Caco-2 (cell line): ENCODE data around the gene TLCD1. TPM values are rescaled to one million over a fixed set of nuclear protein-coding genes. Genes with fewer than 3 reads are reported as not detected.
A peak's percentile ranks its signal among the peaks of the same experiment; 100 is the strongest.

ENCODE experiments used
- BruUV-seq: library from RNA; stranded (reverse); fragments of 400-500 nt; replicated peaks from 2 replicates; lab custom pipeline; 2021; lab: Mats Ljungman, UMichigan
- CTCF ChIA-PET: fragments of 300-600 bp; sonication (Branson Sonifier 250); formaldehyde crosslinking; loops from one replicate; lab custom pipeline; 2022; ENCODE audit warnings: antibody characterized with exemption; lab: Charles Lee
- POLR2A ChIA-PET: fragments of 300-600 bp; sonication (Branson Sonifier 250); formaldehyde crosslinking; loops from one replicate; lab custom pipeline; 2022; ENCODE audit warnings: antibody characterized with exemption; lab: Charles Lee
- DNase-seq, 2 experiments: peaks; one replicate each; pipeline versions ENCODE4 v3.0.0 to v3.0.0-alpha.2; 2020 to 2022
- H3K27me3 ChIP-seq: replicated peaks from 2 replicates; pipeline ENCODE4 v1.6.0; 2011; ENCODE audit warnings: low read length; ENCODE audit not compliant: control insufficient read depth, insufficient read depth
- H3K36me3 ChIP-seq: 2 replicates; pipeline ENCODE4 v1.5.1; 2011; ENCODE audit warnings: low read length; ENCODE audit not compliant: control insufficient read depth, insufficient read depth
- H3K4me1 ChIP-seq: fragments of 250-450 bp; sonication (Bioruptor Pico); 2 replicates; pipeline ENCODE4 v1.5.1; 2020; ENCODE audit warnings: mild to moderate bottlenecking
- H3K4me3 ChIP-seq: 2 replicates; pipeline ENCODE4 v1.5.1; 2011; ENCODE audit warnings: low read depth, mild to moderate bottlenecking, control low read depth, low read length
- H3K9me3 ChIP-seq: fragments of 250-450 bp; sonication (Bioruptor Pico); 2 replicates; pipeline ENCODE4 v1.5.1; 2020; ENCODE audit warnings: mild to moderate bottlenecking, moderate library complexity
- H3K27ac Mint-ChIP-seq: one replicate; pipeline ENCODE4 v1.8.0; 2022; ENCODE audit warnings: mixed read lengths; ENCODE audit not compliant: unreplicated experiment
- H3K27me3 Mint-ChIP-seq: one replicate; pipeline ENCODE4 v1.8.0; 2022; ENCODE audit warnings: mixed read lengths; ENCODE audit not compliant: insufficient read depth, unreplicated experiment
- H3K36me3 Mint-ChIP-seq: one replicate; pipeline ENCODE4 v1.8.0; 2022; ENCODE audit warnings: mild to moderate bottlenecking, mixed read lengths; ENCODE audit not compliant: insufficient read depth, unreplicated experiment
- H3K4me1 Mint-ChIP-seq: one replicate; pipeline ENCODE4 v1.8.0; 2022; ENCODE audit warnings: low read depth, mixed read lengths; ENCODE audit not compliant: unreplicated experiment
- H3K4me3 Mint-ChIP-seq: one replicate; pipeline ENCODE4 v1.8.0; 2022; ENCODE audit warnings: mild to moderate bottlenecking, moderate library complexity, mixed read lengths; ENCODE audit not compliant: unreplicated experiment
- H3K9me3 Mint-ChIP-seq: one replicate; pipeline ENCODE4 v1.8.0; 2022; ENCODE audit warnings: mixed read lengths; ENCODE audit not compliant: unreplicated experiment
- intact Hi-C: fragments of 100-400 bp; cut with micrococcal nuclease; formaldehyde crosslinking; loops from one replicate; pipeline ENCODE4 v1.10.0; 2022; ENCODE audit not compliant: unreplicated experiment
- total RNA-seq: library from RNA; stranded (reverse); gene quantifications from 2 replicates; pipeline ENCODE4 v1.2.3, GENCODE V29; 2022
- TF ChIP-seq, protein P1 (sequence below), 2 experiments: fragments of 200-600 bp in 1 of 2; IDR thresholded peaks; 1 replicate in 1 of 2; 2 replicates in 1 of 2; pipeline versions ENCODE4 v1.5.1 to v1.8.0; 2011 to 2022; ENCODE audit warnings: antibody characterized with exemption in 1 of 2, control low read depth in 1 of 2, inconsistent platforms in 1 of 2, low read depth in 1 of 2, low read length in 1 of 2, mild to moderate bottlenecking in 1 of 2, moderate library complexity in 1 of 2; ENCODE audit not compliant: insufficient read depth in 1 of 2, severe bottlenecking in 1 of 2, unreplicated experiment in 1 of 2

Gene TLCD1
- total RNA-seq, 1 experiment from 2014 or later: 37.9 TPM

DNA sequence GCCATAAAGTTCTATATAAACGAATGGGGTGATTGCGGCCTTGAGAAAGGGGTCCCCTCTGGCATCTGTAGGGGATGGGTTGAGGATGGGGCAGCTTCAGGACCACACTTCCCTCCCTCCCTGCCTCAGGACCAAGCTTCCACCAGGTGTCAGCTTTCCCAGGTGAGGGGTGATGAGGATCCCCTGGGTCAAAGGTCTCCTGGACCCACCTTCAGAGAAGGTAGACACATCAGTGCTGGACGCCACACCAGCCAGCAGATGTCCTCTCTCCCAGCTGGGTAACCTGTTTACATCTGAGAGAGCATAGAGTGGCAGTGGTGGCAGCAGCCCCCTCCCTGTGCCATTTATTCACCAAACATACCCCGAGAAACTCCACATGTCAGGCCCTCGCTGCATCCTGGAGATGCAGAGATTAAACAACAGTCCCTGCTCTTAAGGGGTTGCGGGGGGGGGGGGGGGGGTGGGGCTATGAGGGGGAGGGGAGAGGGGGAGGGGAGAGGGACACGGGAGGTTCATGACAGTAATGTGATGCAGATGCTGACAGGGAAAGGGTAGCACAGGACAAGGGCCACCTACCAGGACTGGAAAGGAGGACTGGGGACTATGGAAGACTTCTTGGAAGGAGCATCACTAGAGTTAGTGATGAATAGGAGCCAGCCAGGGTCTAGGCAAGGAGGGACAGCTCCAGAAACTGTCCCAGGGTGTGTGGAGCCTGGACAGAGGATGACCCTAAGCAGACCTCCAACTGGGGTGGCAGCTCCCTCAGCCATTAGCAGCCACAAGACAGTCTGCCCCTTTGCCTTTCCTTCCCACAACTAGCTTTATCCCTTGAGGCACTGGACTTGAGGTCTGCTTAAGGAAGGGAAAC lies 19.3 kb downstream of the TLCD1 start:
- BruUV-seq: no TSS peak
- Mint-ChIP-seq H3K27ac (no peak overlapping the region), H3K9me3 (no peaks in the 10 kb centered on the region), H3K4me3 (no peak overlapping the region), H3K4me1 (no peaks in the 10 kb centered on the region), H3K36me3 (peaks cover 67% of the 10 kb centered on the region), H3K27me3 (no peaks in the 10 kb centered on the region)
- Histone ChIP-seq H3K36me3 (peaks cover 2% of the 10 kb centered on the region; the same call in 1 of the 2 replicates), H3K4me3 (no peak overlapping the region), H3K9me3 (no peaks in the 10 kb centered on the region), H3K4me1 (peaks cover 10% of the 10 kb centered on the region), H3K27me3 (no peaks in the 10 kb centered on the region)
- TF ChIP-seq, protein P1, sequence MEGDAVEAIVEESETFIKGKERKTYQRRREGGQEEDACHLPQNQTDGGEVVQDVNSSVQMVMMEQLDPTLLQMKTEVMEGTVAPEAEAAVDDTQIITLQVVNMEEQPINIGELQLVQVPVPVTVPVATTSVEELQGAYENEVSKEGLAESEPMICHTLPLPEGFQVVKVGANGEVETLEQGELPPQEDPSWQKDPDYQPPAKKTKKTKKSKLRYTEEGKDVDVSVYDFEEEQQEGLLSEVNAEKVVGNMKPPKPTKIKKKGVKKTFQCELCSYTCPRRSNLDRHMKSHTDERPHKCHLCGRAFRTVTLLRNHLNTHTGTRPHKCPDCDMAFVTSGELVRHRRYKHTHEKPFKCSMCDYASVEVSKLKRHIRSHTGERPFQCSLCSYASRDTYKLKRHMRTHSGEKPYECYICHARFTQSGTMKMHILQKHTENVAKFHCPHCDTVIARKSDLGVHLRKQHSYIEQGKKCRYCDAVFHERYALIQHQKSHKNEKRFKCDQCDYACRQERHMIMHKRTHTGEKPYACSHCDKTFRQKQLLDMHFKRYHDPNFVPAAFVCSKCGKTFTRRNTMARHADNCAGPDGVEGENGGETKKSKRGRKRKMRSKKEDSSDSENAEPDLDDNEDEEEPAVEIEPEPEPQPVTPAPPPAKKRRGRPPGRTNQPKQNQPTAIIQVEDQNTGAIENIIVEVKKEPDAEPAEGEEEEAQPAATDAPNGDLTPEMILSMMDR (IDR thresholded peaks at IDR 0.05; ENCODE audit: insufficient read depth in 1 of 2, low read depth in 1 of 2, low read length in 1 of 2, severe bottlenecking in 1 of 2, unreplicated experiment in 1 of 2): no peak
- CTCF ChIA-PET: no interaction called here
- POLR2A ChIA-PET: interaction anchor here (1.1 kb wide), 1 partner anchor 13 kb away, joined by 5 read pairs; the partner anchor contains the start of gene RPL23A
- DNase-seq: peak in 1 of 2 experiments; percentile 35
- intact Hi-C loops: no loop called here

DNA sequence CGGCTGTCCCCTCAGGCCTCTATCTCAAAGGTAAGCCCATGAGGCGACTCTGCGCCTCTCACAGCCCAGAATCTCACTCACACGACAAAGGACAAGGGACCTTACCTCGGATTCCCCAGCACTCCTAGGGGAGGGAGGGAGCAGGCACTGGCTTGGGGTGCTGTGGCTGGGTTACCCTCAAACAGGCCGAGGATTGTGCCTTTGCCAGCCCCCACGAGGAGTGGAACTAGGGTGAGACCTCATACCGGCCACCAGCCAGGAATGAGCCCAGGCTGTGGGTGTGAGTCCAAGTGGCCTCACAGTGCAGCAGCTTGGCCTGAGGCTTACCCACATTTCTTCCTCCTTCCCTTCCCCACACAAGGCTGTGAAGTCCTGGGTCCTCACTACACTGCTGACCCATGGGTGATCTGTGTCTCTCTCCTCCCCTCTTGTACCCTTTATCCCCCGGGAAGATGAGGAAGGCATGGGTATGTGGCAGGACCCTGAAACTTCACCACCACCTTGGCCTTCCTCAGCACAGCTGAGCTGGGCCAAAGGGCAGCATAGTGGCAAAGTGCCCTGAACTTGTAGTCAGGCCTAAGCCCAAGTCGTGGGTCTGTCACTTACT lies 20.2 kb downstream of the TLCD1 start:
- H3K4me3 ChIP-seq: no peak overlapping the region
- ChIA-PET CTCF (interaction anchor here (0.6 to 0.7 kb wide), 2 partner anchors 10 to 61 kb away, joined by 3 read pairs; no protein-coding TSS in a partner anchor), POLR2A (no interaction called here)
- peaks cover 3% of the 10 kb centered on the region; the same call in 1 of the 2 replicates for H3K36me3 ChIP-seq
- peaks cover 67% of the 10 kb centered on the region for H3K36me3 Mint-ChIP-seq
- peaks cover 7% of the 10 kb centered on the region for H3K4me1 ChIP-seq
- no peaks in the 10 kb centered on the region for H3K27me3 Mint-ChIP-seq
- BruUV-seq: no TSS peak
- no peaks in the 10 kb centered on the region for H3K4me1 Mint-ChIP-seq
- TF ChIP-seq, protein P1 (IDR thresholded peaks at IDR 0.05; ENCODE audit: insufficient read depth in 1 of 2, low read depth in 1 of 2, low read length in 1 of 2, severe bottlenecking in 1 of 2, unreplicated experiment in 1 of 2): no peak
- H3K9me3 Mint-ChIP-seq: no peaks in the 10 kb centered on the region
- H3K27me3 ChIP-seq: no peaks in the 10 kb centered on the region
- no peak for DNase-seq
- H3K27ac Mint-ChIP-seq: peak overlapping the region; percentile 25
- intact Hi-C loops: no loop called here
- no peak overlapping the region for H3K4me3 Mint-ChIP-seq
- H3K9me3 ChIP-seq: no peaks in the 10 kb centered on the region

DNA sequence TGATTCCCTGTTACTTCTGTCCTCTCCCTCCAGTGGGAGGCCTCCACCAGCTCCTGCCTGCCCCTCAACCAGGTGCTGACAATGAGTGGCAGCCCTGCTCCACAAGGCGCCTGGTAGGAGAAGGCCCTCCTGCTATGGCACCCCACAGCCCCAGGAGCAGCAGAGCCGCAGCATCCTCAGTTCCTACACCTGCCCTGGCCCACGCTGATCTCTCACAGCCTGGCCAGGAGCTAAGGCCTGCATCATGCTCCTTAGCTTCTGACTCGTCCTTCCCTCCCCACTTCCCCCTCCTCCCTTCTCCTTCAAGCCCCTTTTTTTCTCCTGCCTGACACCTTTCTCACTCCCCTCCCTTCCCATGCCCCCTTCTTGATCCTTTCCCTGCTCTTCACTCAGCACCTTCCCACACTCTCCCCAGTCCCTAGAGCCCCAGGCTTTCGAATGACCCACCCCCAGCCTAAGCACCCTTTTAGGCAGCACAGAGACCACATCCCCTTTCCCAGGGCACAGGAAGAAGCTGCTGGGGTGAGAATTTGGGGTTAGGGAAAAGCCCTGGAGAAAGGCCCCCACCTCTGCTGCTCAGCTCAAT lies 20.9 kb downstream of the TLCD1 start:
- no peaks in the 10 kb centered on the region for H3K9me3 ChIP-seq
- no peak overlapping the region for H3K4me3 Mint-ChIP-seq
- DNase-seq: no peak
- H3K4me1 Mint-ChIP-seq: no peaks in the 10 kb centered on the region
- no peak overlapping the region for H3K4me3 ChIP-seq
- intact Hi-C loops: no loop called here
- peak overlapping the region; percentile 25 for H3K27ac Mint-ChIP-seq
- no TSS peak for BruUV-seq
- peaks cover 67% of the 10 kb centered on the region for H3K36me3 Mint-ChIP-seq
- TF ChIP-seq, protein P1 (IDR thresholded peaks at IDR 0.05; ENCODE audit: insufficient read depth in 1 of 2, low read depth in 1 of 2, low read length in 1 of 2, severe bottlenecking in 1 of 2, unreplicated experiment in 1 of 2): no peak
- H3K4me1 ChIP-seq: peaks cover 6% of the 10 kb centered on the region
- ChIA-PET POLR2A (no interaction called here), CTCF (interaction anchor here (0.7 kb wide), 1 partner anchor 61 kb away, joined by 3 read pairs; no protein-coding TSS in a partner anchor)
- H3K27me3 ChIP-seq: no peaks in the 10 kb centered on the region
- H3K27me3 Mint-ChIP-seq: no peaks in the 10 kb centered on the region
- H3K36me3 ChIP-seq: peaks cover 9% of the 10 kb centered on the region; the same call in 1 of the 2 replicates
- no peaks in the 10 kb centered on the region for H3K9me3 Mint-ChIP-seq
